Measurements from ENCODE around the gene RBP2.

DNA sequence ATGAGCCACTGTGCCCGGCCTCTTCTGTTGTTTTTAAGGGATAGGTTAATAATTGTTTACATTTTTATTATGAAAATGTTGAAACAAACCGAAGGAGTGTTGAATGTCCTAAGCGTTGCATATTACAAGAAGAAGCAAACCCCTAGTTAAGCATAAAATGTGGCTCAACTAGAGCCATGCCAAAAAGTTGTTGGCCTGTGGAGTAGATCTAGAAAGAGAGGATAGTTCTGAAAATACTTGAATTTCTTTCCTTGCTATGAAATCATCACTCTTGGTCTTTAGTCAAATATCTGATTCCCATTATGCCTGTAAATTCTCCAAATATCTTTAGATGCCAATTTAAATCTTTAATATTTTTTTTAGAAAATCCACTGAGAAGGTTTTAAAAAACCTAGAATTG lies 12.8 kb downstream of the RBP2 start:
- TF ChIP-seq GATA2 (IDR thresholded peaks at IDR 0.05; ENCODE audit: low read depth, low read length): no peak
- TF ChIP-seq GATA3 (IDR thresholded peaks at IDR 0.05; ENCODE audit: low read depth, low read length): no peak

Measured in SH-SY5Y (cell line).